DMS153 (cell line): Measurements from ENCODE around the gene SCD.
"Not testable (repeated sequence)": the region's sequence is repeated elsewhere in the genome, so short reads cannot be mapped to it uniquely, and the experiment has no call there.

ENCODE experiments used
- DNase-seq: peaks from one replicate; lab custom pipeline; 2025; lab: John Stamatoyannopoulos, UW

Gene SCD

GRCh38 chr10:100346765-100347567, at the start of gene SCD:
TSS of gene SCD (plus strand) at chr10:100347233. CDS start at chr10:100347505, 272 bp downstream.
- peak; percentile 93 for DNase-seq

GRCh38 chr10:100297242-100297641, 49.8 kb upstream of the SCD start:
- no peak for DNase-seq

- not testable (repeated sequence) for DNase-seq
Measured at GRCh38 chr10:100301123-100301522, 45.9 kb upstream of the SCD start.

GRCh38 chr10:100303724-100304319, 43.2 kb upstream of the SCD start:
- DNase-seq: peak; percentile 53

- no peak for DNase-seq
Measured at GRCh38 chr10:100304414-100304813, 42.6 kb upstream of the SCD start.

- no peak for DNase-seq
Measured at GRCh38 chr10:100306861-100307260, 40.2 kb upstream of the SCD start.

GRCh38 chr10:100307684-100308083, 39.3 kb upstream of the SCD start:
- no peak for DNase-seq

GRCh38 chr10:100311298-100311697, 35.7 kb upstream of the SCD start:
- DNase-seq: no peak

GRCh38 chr10:100315615-100316014, 31.4 kb upstream of the SCD start:
- DNase-seq: no peak

GRCh38 chr10:100318207-100318606, 28.8 kb upstream of the SCD start:
- no peak for DNase-seq

GRCh38 chr10:100319707-100320402, 27.2 kb upstream of the SCD start:
- DNase-seq: peak; percentile 93

GRCh38 chr10:100325158-100325557, 21.9 kb upstream of the SCD start:
- no peak for DNase-seq

GRCh38 chr10:100327007-100327717, 19.9 kb upstream of the SCD start:
- DNase-seq: no peak

- DNase-seq: no peak
Measured at GRCh38 chr10:100327718-100328009, 19.4 kb upstream of the SCD start.

- no peak for DNase-seq
Measured at GRCh38 chr10:100328198-100328597, 18.8 kb upstream of the SCD start.

GRCh38 chr10:100330079-100330478, 17.0 kb upstream of the SCD start, which contains the start of gene PKD2L1:
TSS of gene PKD2L1 (minus strand) at chr10:100330228. CDS start at chr10:100330103, 125 bp downstream.
- DNase-seq: no peak

GRCh38 chr10:100333106-100333505, 13.9 kb upstream of the SCD start:
- no peak for DNase-seq

GRCh38 chr10:100333661-100334440, 13.2 kb upstream of the SCD start:
- DNase-seq: no peak

GRCh38 chr10:100334762-100335161, 12.3 kb upstream of the SCD start:
- DNase-seq: no peak

- peak; percentile 32 for DNase-seq
Measured at GRCh38 chr10:100338434-100339036, 8.5 kb upstream of the SCD start.

GRCh38 chr10:100339236-100339635, 7.8 kb upstream of the SCD start:
- no peak for DNase-seq
